Kidney (tissue), 14 donors: ENCODE data around the gene MACROD1. TPM values are rescaled to one million over a fixed set of nuclear protein-coding genes. Genes with fewer than 3 reads are reported as not detected.

Source experiments
- DNase-seq, 5 donors: peaks; one replicate each; pipeline ENCODE4 v3.0.0-alpha.2; 2013 to 2020
- FAIRE-seq: peaks from 2 replicates; lab custom pipeline; 2012; peaks lifted over from hg19 to GRCh38; lab: Jason Lieb, UNC
- H3K27ac ChIP-seq, 2 donors: one replicate each; pipeline ENCODE4 v1.7.0; 2013; ENCODE audit warnings: low read depth in 2 of 2, low read length in 2 of 2, inconsistent platforms in 1 of 2
- H3K27me3 ChIP-seq: one replicate; pipeline ENCODE4 v1.7.1; 2013; ENCODE audit warnings: low read length, inconsistent platforms; ENCODE audit not compliant: control insufficient read depth, insufficient read depth
- H3K36me3 ChIP-seq, 3 donors: one replicate each; pipeline versions ENCODE4 v1.7.0 to v1.7.1; 2013; ENCODE audit warnings: low read length in 3 of 3, control low read depth in 1 of 3, inconsistent platforms in 1 of 3; ENCODE audit not compliant: insufficient read depth in 3 of 3, control insufficient read depth in 2 of 3
- H3K4me1 ChIP-seq, 3 donors: one replicate each; pipeline versions ENCODE4 v1.7.0 to v1.7.1; 2013; ENCODE audit warnings: low read length in 3 of 3, inconsistent platforms in 1 of 3, low read depth in 1 of 3; ENCODE audit not compliant: control insufficient read depth in 2 of 3, insufficient read depth in 2 of 3
- H3K4me3 ChIP-seq, 3 donors: one replicate each; pipeline versions ENCODE4 v1.7.0 to v1.8.1; 2013; ENCODE audit warnings: low read length in 3 of 3, control low read depth in 1 of 3, inconsistent platforms in 1 of 3
- H3K9ac ChIP-seq, 3 donors: one replicate each; pipeline versions ENCODE4 v1.7.0 to v1.7.1; 2013; ENCODE audit warnings: low read length in 3 of 3, control low read depth in 1 of 3, inconsistent platforms in 1 of 3
- H3K9me3 ChIP-seq, 3 donors: one replicate each; pipeline versions ENCODE4 v1.7.0 to v1.7.1; 2013; ENCODE audit warnings: low read length in 3 of 3, control low read depth in 1 of 3, inconsistent platforms in 1 of 3; ENCODE audit not compliant: control insufficient read depth in 2 of 3, insufficient read depth in 1 of 3
- intact Hi-C: fragments of 100-400 bp; cut with DNase I; formaldehyde crosslinking; loops from one replicate; pipeline ENCODE4 v1.11.1; 2022
- polyA plus RNA-seq: library from polyadenylated mRNA; stranded (reverse); fragments of 350-450 nt; fragmentation: Illumina TruSeq; extraction: RNeasy Lipid Tissue Mini Kit (QIAGEN cat#74804); gene quantifications from one replicate; pipeline ENCODE4 v1.2.3, GENCODE V29; 2014; ENCODE audit warnings: low read depth, low replicate concordance; ENCODE audit not compliant: insufficient read depth
- total RNA-seq: library from RNA; stranded (reverse); fragmentation: NEBNext Ultra II Directional; extraction: Animal tissue kit (Norgen Biotek cat#: 25700); gene quantifications from one replicate; pipeline ENCODE4 v1.2.1, GENCODE V29; 2021
- TF ChIP-seq, protein P1 (sequence below): IDR thresholded peaks from 3 replicates; pipeline ENCODE4 v1.5.1; 2012; ENCODE audit warnings: mild to moderate bottlenecking, moderate library complexity, borderline replicate concordance; ENCODE audit not compliant: insufficient read depth; ENCODE audit errors: extremely low read depth
- donor health status: control.
- donor health status: control.
- donor health status: control.
- donor health status: control.
- donor health status: control.
- donor health status: DM: yes; HTN: yes; CAD: no.
- donor health status: Normal renal cell carcinoma (clear cell type).

MACROD1 gene
- total and polyA plus RNA-seq, 2 donors from 2014 or later = 27.8 to 176 TPM

DNA sequence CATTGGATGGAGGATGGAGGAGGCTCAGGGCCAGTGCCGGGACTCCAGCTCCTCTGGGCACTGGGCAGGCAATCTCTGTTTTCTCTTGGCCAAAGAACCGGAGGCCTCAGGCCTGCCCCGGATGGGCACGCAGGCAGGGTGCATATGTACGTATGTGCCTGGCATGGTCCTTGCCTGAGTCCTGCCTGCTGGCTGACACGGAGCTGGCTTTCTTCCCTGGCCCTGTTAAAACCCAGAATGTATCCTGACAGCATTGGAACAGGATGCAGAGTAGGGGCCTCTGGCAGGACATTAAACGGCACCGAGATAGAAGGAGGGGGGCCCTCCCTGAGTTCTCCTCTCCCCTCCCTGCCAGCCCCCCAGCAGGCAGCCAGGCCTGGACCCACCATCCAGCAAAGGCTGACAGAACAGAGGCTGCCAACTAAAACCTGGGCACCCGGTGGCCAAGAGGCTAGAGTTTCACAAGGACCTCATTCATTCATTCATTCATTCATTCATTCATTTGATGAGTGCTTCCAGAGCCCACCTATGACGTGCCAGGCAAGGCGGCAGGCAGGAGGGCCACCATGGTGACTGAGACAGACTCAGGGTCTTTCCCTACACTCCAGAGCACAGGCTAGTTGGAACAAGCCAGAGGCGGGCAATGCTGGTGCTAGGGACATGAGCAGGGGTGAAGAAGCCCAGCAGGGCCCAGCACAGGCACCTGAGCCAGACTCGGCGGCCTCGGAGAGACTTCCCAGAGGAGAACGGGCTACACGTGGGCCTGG is 101.4 kb downstream of the MACROD1 start:
- intact Hi-C loops = no loop called here
- H3K27me3 ChIP-seq = peaks cover 2% of the 10 kb centered on the region
- H3K9ac ChIP-seq = no peak overlapping the region
- no peaks in the 10 kb centered on the region for H3K36me3 ChIP-seq
- no peak overlapping the region for H3K27ac ChIP-seq
- no peaks in the 10 kb centered on the region for H3K9me3 ChIP-seq
- no peak overlapping the region for H3K4me3 ChIP-seq
- H3K4me1 ChIP-seq = peaks cover 0 to 6% (median 0%) of the 10 kb centered on the region in 3 donors
- FAIRE-seq (no peak), DNase-seq (no peak)
- TF ChIP-seq, protein P1, sequence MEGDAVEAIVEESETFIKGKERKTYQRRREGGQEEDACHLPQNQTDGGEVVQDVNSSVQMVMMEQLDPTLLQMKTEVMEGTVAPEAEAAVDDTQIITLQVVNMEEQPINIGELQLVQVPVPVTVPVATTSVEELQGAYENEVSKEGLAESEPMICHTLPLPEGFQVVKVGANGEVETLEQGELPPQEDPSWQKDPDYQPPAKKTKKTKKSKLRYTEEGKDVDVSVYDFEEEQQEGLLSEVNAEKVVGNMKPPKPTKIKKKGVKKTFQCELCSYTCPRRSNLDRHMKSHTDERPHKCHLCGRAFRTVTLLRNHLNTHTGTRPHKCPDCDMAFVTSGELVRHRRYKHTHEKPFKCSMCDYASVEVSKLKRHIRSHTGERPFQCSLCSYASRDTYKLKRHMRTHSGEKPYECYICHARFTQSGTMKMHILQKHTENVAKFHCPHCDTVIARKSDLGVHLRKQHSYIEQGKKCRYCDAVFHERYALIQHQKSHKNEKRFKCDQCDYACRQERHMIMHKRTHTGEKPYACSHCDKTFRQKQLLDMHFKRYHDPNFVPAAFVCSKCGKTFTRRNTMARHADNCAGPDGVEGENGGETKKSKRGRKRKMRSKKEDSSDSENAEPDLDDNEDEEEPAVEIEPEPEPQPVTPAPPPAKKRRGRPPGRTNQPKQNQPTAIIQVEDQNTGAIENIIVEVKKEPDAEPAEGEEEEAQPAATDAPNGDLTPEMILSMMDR = no peak

DNA sequence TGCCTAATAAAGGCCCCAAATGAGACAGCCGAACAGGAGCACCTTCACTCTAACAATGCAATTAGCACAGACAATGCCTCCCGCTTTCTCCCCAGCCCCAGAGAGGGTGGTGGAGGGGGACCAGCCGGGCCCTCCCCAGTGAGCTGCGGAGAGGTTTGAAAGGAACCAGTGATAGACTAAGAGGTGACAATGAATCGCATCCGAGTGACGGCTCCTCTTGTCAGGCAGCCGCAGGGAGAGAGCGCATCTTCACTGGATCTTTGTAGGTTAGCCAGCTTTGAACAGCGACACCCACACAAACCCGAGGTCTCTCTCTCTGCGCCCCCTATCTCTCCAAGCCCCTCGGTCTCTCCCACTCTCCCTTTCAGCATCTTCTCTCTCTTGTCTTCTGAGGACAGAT is 102.1 kb downstream of the MACROD1 start:
- intact Hi-C loops = no loop called here
- FAIRE-seq = no peak

DNA sequence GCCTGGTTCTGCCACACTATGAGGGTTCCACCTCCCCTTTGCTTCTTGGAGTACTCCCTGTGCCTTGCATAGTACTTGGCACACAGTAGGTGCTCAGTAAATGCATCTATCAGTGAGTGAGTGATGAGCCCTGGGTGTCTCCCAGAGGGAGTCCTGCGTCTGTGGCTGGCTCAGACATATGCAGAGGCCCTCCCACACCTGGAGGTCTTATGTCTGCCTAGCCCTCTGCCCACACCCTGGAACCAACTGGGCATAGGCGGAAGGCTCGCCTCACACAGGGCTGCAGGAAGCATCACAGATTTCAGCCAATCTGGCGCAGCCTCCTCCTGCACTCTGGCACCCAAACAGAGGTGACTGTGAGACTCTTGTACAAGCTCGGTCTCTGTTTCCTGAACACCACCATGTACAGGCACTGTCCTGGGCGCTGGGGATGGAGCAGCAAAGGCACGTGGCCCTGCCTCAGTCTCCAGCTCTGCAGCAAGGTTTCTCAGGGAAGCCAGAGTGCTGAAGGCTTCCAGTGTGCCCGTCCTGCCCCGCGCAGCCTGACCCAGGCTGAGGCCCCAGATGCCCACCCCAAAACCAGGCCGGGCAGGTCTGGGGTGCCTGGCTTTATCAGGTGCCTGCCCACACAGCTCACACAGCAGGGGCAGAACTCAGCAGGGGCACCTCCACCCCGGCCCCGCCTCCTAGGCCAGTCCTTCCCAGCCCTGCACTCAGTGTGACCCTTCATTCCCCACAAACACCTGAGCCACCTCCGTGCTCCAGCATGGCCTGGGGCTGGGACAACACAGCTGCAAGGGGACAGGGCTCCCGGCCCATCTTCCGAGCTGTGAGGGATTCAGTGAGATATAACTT is 103.5 kb downstream of the MACROD1 start:
- no peak for FAIRE-seq
- H3K27ac ChIP-seq = no peak overlapping the region
- H3K4me1 ChIP-seq = peaks cover 0 to 6% (median 0%) of the 10 kb centered on the region in 3 donors
- DNase-seq = no peak
- no peaks in the 10 kb centered on the region for H3K36me3 ChIP-seq
- TF ChIP-seq, protein P1 = no peak
- no peaks in the 10 kb centered on the region for H3K27me3 ChIP-seq
- H3K9ac ChIP-seq = no peak overlapping the region
- H3K9me3 ChIP-seq = no peaks in the 10 kb centered on the region
- no peak overlapping the region for H3K4me3 ChIP-seq
- intact Hi-C loops = no loop called here

More for the DNA sequence above, 102.1 kb downstream of the MACROD1 start:
- H3K36me3 ChIP-seq = no peaks in the 10 kb centered on the region
- H3K9ac ChIP-seq = no peak overlapping the region
- TF ChIP-seq, protein P1 = no peak
- H3K4me3 ChIP-seq = no peak overlapping the region
- no peaks in the 10 kb centered on the region for H3K9me3 ChIP-seq
- H3K4me1 ChIP-seq = peaks cover 0 to 6% (median 0%) of the 10 kb centered on the region in 3 donors
- no peak overlapping the region for H3K27ac ChIP-seq
- peaks cover 2% of the 10 kb centered on the region for H3K27me3 ChIP-seq
- no peak for DNase-seq
